ENCODE measurements around the gene TEX11. TPM values are rescaled to one million over a fixed set of nuclear protein-coding genes. Genes with fewer than 3 reads are reported as not detected.
"Not testable (repeated sequence)": the region's sequence is repeated elsewhere in the genome, so short reads cannot be mapped to it uniquely, and the experiment has no call there.

Gene TEX11
- total RNA-seq, 2 experiments from 2014 or later = not detected

GRCh38 chrX:70635227-70635626 lies 273.3 kb downstream of the TEX11 start:
- DNase-seq = no peak
- Mint-ChIP-seq H3K4me1 (no peaks in the 10 kb centered on the region), H3K36me3 (ENCODE audit: low read depth) (no peaks in the 10 kb centered on the region), H3K4me3 (no peak overlapping the region), H3K27ac (no peak overlapping the region), H3K9me3 (no peaks in the 10 kb centered on the region), H3K27me3 (no peaks in the 10 kb centered on the region)
- ChIA-PET CTCF (interaction anchor here (0.8 kb wide), 1 partner anchor 10 kb away, joined by 3 read pairs; no protein-coding TSS in a partner anchor), POLR2A (no interaction called here)

DNA sequence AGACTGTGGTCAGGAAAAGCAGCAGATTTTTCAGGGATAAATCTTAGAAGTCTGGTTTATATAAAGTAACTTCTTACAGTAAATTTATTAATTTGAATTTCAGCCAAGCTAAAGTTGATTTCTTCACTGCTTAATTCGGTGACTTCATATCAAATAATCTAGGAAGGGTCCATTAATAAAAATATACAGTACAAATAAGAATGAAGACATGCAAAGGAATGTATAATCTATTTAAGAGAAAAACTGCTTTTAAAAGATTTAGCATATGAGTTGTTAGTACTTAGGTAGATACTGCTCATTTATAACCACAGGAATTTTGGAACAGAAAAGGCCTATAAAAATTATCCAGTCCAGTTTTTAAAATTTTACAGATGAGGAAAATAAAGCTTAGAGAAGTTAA lies 286.8 kb downstream of the TEX11 start:
- Mint-ChIP-seq H3K4me3 (no peak overlapping the region), H3K36me3 (ENCODE audit: low read depth) (no peaks in the 10 kb centered on the region), H3K9me3 (no peaks in the 10 kb centered on the region), H3K27me3 (peaks cover 8% of the 10 kb centered on the region), H3K27ac (no peak overlapping the region), H3K4me1 (peaks cover 3% of the 10 kb centered on the region)
- DNase-seq = no peak
- ChIA-PET POLR2A (no interaction called here), CTCF (no interaction called here)

- Mint-ChIP-seq H3K27ac (no peak overlapping the region), H3K4me3 (no peak overlapping the region), H3K27me3 (peaks cover 3% of the 10 kb centered on the region), H3K36me3 (ENCODE audit: low read depth) (no peaks in the 10 kb centered on the region), H3K9me3 (no peaks in the 10 kb centered on the region), H3K4me1 (no peaks in the 10 kb centered on the region)
- ChIA-PET POLR2A (no interaction called here), CTCF (no interaction called here)
- no peak for DNase-seq
Observed at GRCh38 chrX:70618467-70618866, 290.0 kb downstream of the TEX11 start.

DNA sequence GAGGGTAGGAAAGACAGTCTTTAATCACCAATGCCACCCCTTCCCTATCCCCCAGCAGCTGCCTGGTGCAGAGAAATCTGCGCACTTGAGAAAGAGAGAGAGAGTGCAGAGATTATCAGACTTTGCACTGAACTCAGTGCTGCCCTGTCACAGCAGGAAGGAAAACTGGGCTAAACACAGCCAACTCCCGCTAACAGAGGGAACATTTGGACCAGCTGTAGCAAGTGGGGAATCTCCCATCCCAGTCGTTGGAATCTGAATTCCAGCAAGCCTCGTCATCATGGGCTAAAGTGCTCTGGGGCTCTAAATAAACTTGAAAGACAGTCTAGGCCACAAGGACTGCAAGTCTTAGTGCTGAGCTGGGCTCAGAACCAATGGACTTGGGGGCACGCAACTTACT lies 295.2 kb downstream of the TEX11 start:
- CTCF ChIA-PET = no interaction called here
- Mint-ChIP-seq H3K27ac (no peak overlapping the region), H3K36me3 (ENCODE audit: low read depth) (no peaks in the 10 kb centered on the region), H3K9me3 (no peaks in the 10 kb centered on the region), H3K27me3 (peaks cover 5% of the 10 kb centered on the region), H3K4me1 (no peaks in the 10 kb centered on the region), H3K4me3 (no peak overlapping the region)
- POLR2A ChIA-PET = no interaction called here
- no peak for DNase-seq

- Mint-ChIP-seq H3K27ac (no peak overlapping the region), H3K27me3 (peaks cover 11% of the 10 kb centered on the region), H3K4me1 (no peaks in the 10 kb centered on the region), H3K36me3 (ENCODE audit: low read depth) (no peaks in the 10 kb centered on the region), H3K9me3 (no peaks in the 10 kb centered on the region), H3K4me3 (no peak overlapping the region)
- ChIA-PET CTCF (no interaction called here), POLR2A (no interaction called here)
- DNase-seq = no peak
Observed at GRCh38 chrX:70605352-70605751, 303.2 kb downstream of the TEX11 start.

- Mint-ChIP-seq H3K9me3 (peaks cover 5% of the 10 kb centered on the region), H3K4me1 (peaks cover 9% of the 10 kb centered on the region), H3K27ac (no peak overlapping the region), H3K36me3 (ENCODE audit: low read depth) (no peaks in the 10 kb centered on the region), H3K4me3 (no peak overlapping the region), H3K27me3 (no peaks in the 10 kb centered on the region)
- CTCF ChIA-PET = interaction anchor here (0.6 to 1.6 kb wide), 6 partner anchors 15 to 422 kb away, joined by 3 to 5 read pairs (median 4); no protein-coding TSS in a partner anchor
- POLR2A ChIA-PET = interaction anchor here (0.6 kb wide), 1 partner anchor 76 kb away, joined by 3 read pairs; no protein-coding TSS in a partner anchor
- peak; percentile 17 for DNase-seq
Observed at GRCh38 chrX:70592091-70592490, 316.4 kb downstream of the TEX11 start.

- H3K4me3 Mint-ChIP-seq; H3K4me1 Mint-ChIP-seq; H3K27me3 Mint-ChIP-seq; CTCF ChIA-PET; DNase-seq; H3K36me3 Mint-ChIP-seq (ENCODE audit: low read depth); H3K27ac Mint-ChIP-seq; POLR2A ChIA-PET: not testable (repeated sequence)
- H3K9me3 Mint-ChIP-seq = peaks cover 10% of the 10 kb centered on the region
Observed at GRCh38 chrX:70587158-70587557, 321.4 kb downstream of the TEX11 start.

GRCh38 chrX:70577442-70577841 lies 331.1 kb downstream of the TEX11 start:
- Mint-ChIP-seq H3K4me1 (no peaks in the 10 kb centered on the region), H3K36me3 (ENCODE audit: low read depth) (no peaks in the 10 kb centered on the region), H3K9me3 (peaks cover 9% of the 10 kb centered on the region), H3K27ac (no peak overlapping the region), H3K4me3 (no peak overlapping the region), H3K27me3 (peaks cover 7% of the 10 kb centered on the region)
- ChIA-PET POLR2A (no interaction called here), CTCF (interaction anchor here (0.6 to 0.7 kb wide), 2 partner anchors 14 to 421 kb away, joined by 3 read pairs; no protein-coding TSS in a partner anchor)
- DNase-seq = no peak

DNA sequence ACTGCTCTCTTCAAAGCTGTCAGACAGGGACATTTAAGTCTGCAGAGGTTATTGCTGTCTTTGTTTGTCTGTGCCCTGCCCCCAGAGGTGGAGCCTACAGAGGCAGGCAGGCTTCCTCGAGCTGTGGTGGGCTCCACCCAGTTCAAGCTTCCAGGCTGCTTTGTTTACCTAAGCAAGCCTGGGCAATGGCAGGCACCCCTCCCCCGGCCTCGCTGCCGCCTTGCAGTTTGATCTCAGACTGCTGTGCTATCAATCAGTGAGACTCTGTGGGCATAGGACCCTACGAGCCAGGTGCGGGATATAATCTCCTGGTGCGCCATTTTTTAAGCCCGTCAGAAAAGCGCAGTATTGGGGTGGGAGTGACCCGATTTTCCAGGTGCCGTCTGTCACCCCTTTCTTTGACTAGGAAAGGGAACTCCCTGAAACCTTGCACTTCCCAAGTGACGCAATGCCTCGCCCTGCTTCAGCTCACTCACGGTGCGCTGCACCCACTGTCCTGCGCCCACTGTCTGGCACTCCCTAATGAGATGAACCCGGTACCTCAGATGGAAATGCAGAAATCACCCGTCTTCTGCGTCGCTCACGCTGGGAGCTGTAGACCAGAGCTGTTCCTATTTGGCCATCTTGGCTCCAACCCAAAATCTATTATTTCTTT lies 338.5 kb downstream of the TEX11 start:
- H3K36me3 Mint-ChIP-seq (ENCODE audit: low read depth); DNase-seq; H3K27ac Mint-ChIP-seq; H3K4me3 Mint-ChIP-seq; H3K9me3 Mint-ChIP-seq; CTCF ChIA-PET; H3K27me3 Mint-ChIP-seq; H3K4me1 Mint-ChIP-seq; POLR2A ChIA-PET: not testable (repeated sequence)

- Mint-ChIP-seq H3K27me3 (peaks cover 2% of the 10 kb centered on the region), H3K4me1 (peaks cover 10% of the 10 kb centered on the region), H3K27ac (no peak overlapping the region), H3K36me3 (ENCODE audit: low read depth) (no peaks in the 10 kb centered on the region), H3K4me3 (no peak overlapping the region), H3K9me3 (no peaks in the 10 kb centered on the region)
- CTCF ChIA-PET = no interaction called here
- no peak for DNase-seq
- POLR2A ChIA-PET = no interaction called here
Observed at GRCh38 chrX:70554948-70555347, 353.6 kb downstream of the TEX11 start.

DNA sequence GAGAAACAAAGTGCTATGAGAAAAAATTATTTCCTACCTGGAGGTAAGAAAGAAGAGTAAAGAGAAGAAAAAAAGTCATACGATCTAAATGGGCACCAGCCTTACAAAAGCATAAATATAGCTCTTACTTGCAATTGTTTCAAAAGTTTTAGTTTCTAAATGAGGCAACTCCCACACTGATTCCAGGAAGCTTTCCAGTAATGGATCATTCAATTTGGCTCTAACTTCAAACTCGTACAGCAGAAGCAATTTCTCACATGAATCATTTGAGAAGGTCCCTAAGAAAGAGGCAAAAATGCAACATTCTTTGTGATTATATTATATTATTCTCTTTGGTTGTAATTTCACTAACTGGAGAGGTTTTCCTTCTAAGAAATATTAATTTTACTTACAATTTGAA lies 354.0 kb downstream of the TEX11 start:
- CTCF ChIA-PET = interaction anchor here (0.9 to 1.3 kb wide), 3 partner anchors 27 to 121 kb away, joined by 3 to 4 read pairs (median 3); no protein-coding TSS in a partner anchor
- Mint-ChIP-seq H3K4me1 (peaks cover 10% of the 10 kb centered on the region), H3K4me3 (no peak overlapping the region), H3K36me3 (ENCODE audit: low read depth) (no peaks in the 10 kb centered on the region), H3K27ac (no peak overlapping the region), H3K27me3 (peaks cover 2% of the 10 kb centered on the region), H3K9me3 (no peaks in the 10 kb centered on the region)
- DNase-seq = no peak
- POLR2A ChIA-PET = no interaction called here

DNA sequence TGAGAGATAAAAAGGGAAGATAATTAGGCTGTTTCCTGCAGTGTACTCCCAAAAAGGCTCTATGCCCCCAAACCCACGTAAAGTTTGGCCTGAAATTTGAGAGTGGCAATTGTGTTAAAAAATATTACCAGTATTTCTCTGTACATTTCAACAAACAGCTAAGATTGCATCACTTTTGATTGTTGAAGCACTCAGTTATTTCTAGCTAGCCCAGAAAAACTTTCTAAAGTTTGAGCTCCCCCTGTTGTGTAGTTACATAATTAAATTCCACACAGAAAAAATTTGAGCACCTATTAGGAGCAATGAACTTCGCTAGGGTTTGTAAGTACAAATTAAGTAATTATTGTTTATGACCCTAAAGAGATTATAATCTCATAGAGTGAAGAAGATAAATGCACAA lies 354.4 kb downstream of the TEX11 start:
- Mint-ChIP-seq H3K27ac (no peak overlapping the region), H3K36me3 (ENCODE audit: low read depth) (no peaks in the 10 kb centered on the region), H3K9me3 (no peaks in the 10 kb centered on the region), H3K27me3 (peaks cover 2% of the 10 kb centered on the region), H3K4me1 (peaks cover 10% of the 10 kb centered on the region), H3K4me3 (no peak overlapping the region)
- ChIA-PET CTCF (interaction anchor here (0.9 to 1.3 kb wide), 3 partner anchors 26 to 121 kb away, joined by 3 to 4 read pairs (median 3); no protein-coding TSS in a partner anchor), POLR2A (no interaction called here)
- no peak for DNase-seq

DNA sequence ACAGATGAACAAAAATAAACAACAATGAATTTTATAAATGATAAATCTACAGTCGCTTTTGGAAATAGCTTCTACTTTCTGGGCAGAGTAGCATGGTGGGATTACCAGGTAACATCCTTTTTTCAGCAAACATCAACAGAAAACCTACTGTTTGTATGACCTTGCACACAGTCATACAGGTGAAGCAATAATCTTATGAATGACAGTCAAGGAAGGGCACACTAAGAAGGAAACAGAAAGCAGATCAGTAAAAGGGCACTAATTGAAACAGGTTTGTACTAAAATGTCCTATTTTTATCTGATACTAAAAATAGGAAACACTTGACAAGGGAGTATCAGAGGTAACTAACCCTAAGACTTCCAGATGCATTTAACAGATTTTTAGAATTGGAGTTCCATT lies 355.0 kb downstream of the TEX11 start:
- H3K27ac Mint-ChIP-seq = no peak overlapping the region
- H3K36me3 Mint-ChIP-seq (ENCODE audit: low read depth) = no peaks in the 10 kb centered on the region
- DNase-seq = no peak
- H3K4me1 Mint-ChIP-seq = peaks cover 10% of the 10 kb centered on the region
- H3K4me3 Mint-ChIP-seq = no peak overlapping the region
- ChIA-PET POLR2A (no interaction called here), CTCF (interaction anchor here (0.9 to 1.3 kb wide), 3 partner anchors 26 to 120 kb away, joined by 3 to 4 read pairs (median 3); no protein-coding TSS in a partner anchor)
- no peaks in the 10 kb centered on the region for H3K9me3 Mint-ChIP-seq
- H3K27me3 Mint-ChIP-seq = peaks cover 2% of the 10 kb centered on the region

Measured in activated CD4-positive, alpha-beta T cell treated with anti-CD3 and anti-CD28 coated beads, Interleukin-2, amount 10 ng/mL, durations not matched to agents 7 days and 5 days (primary cell).